RPMI7951 (cell line): ENCODE data around the gene ZDHHC18. TPM values are rescaled to one million over a fixed set of nuclear protein-coding genes. Genes with fewer than 3 reads are reported as not detected.
A peak's percentile ranks its signal among the peaks of the same experiment; 100 is the strongest.
"Not testable (repeated sequence)": the region's sequence is repeated elsewhere in the genome, so short reads cannot be mapped to it uniquely, and the experiment has no call there.

Source experiments
- DNase-seq: peaks from one replicate; pipeline ENCODE4 v3.0.0-alpha.2; 2012; ENCODE audit warnings: low read depth
- total RNA-seq: library from RNA; depleted of rRNA; stranded (reverse); fragments of >200 nt; shearing (Covaris generic); gene quantifications from 2 replicates; pipeline ENCODE4 v1.2.3, GENCODE V29; 2014

The ZDHHC18 gene
- total RNA-seq, 1 experiment from 2014 or later, result 20.8 TPM

DNA sequence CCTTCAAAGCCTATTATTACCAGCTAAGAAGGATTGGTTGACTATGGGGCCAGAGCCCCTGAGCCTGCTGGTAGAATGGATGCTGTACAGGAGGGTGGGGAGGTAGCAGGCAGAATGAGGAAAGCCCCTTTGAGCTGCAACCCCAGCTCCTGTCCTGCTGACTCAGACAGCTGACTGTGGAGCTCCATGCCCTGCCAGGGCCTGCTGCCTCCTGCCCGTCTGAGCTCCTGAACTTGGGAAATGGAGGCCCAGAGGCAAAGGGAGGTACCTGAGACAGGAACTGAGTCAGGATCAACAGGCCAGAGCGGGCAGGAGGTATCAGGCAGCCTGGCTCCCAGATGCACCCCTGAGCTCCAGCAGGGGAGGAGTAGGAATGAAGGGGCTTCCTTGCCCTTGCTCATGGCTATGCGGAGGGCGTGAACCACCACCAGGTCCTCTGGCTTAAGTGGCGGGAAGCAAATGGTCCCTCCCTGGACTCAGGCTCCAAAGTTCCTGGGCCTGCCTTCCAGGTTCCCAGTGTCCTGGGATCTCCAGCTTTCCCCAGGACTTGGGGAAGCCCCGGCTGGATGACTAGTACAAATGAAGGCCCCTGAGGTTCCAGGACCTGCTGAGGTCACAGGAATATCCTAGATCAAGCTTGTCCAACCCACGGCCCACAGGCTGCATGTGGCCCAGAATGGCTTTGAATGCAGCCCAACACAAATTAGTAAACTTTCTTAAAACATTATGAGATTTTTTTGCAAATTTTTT, 32.6 kb downstream of the ZDHHC18 start:
- DNase-seq, result no peak

DNA sequence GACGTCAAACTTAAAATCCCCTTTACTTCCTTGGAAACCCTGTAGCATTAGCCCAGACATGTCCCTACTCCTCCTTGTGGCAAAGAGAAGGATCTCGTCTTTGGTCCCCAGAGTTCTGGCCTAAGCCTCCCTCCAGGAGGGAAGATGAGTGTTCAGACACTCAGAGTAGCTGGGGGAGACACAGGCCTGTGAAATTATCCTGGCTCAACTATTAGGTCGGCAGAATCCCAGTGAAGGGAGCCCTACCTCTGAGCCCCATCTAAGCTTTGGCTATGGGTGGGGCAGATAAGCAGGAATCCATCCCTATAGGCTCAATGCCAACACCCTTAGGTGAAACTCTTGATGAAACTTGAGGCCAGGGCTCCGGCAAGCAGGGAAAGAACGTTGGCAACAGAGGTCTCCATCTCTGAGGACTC, 34.8 kb downstream of the ZDHHC18 start:
- peak; percentile 31 for DNase-seq

DNA sequence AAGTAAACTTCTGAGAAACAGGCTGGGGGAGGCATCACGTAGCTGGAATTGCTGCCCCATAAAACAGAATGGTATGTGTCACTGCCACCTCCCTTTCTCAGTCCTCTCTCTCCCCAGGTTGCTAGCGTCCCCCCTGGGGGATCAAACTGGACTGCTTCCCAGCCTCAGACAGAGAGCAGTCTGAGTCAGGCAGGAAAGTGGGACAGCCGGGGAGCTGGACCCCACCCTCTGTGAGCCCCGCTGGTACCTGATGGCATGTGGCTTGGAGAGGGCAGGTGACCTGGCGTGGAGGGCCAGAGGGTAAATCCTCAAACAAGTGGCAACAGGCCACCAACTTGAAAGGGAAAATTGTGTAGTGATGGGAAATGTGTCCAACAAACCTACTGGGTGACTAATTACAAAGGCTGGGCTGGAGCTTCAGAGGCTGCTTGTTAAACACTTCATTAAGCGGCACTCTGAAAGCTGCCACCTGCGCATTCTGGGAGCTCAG, 35.4 kb downstream of the ZDHHC18 start:
- DNase-seq, result no peak

GRCh38 chr1:26862781-26863684, 36.5 kb downstream of the ZDHHC18 start, which contains the start of gene SFN:
TSS of gene SFN (plus strand) at chr1:26863149. CDS start at chr1:26863213, 64 bp downstream.
- DNase-seq, result no peak

DNA sequence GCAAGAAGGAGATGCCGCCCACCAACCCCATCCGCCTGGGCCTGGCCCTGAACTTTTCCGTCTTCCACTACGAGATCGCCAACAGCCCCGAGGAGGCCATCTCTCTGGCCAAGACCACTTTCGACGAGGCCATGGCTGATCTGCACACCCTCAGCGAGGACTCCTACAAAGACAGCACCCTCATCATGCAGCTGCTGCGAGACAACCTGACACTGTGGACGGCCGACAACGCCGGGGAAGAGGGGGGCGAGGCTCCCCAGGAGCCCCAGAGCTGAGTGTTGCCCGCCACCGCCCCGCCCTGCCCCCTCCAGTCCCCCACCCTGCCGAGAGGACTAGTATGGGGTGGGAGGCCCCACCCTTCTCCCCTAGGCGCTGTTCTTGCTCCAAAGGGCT, 37.2 kb downstream of the ZDHHC18 start:
- no peak for DNase-seq

DNA sequence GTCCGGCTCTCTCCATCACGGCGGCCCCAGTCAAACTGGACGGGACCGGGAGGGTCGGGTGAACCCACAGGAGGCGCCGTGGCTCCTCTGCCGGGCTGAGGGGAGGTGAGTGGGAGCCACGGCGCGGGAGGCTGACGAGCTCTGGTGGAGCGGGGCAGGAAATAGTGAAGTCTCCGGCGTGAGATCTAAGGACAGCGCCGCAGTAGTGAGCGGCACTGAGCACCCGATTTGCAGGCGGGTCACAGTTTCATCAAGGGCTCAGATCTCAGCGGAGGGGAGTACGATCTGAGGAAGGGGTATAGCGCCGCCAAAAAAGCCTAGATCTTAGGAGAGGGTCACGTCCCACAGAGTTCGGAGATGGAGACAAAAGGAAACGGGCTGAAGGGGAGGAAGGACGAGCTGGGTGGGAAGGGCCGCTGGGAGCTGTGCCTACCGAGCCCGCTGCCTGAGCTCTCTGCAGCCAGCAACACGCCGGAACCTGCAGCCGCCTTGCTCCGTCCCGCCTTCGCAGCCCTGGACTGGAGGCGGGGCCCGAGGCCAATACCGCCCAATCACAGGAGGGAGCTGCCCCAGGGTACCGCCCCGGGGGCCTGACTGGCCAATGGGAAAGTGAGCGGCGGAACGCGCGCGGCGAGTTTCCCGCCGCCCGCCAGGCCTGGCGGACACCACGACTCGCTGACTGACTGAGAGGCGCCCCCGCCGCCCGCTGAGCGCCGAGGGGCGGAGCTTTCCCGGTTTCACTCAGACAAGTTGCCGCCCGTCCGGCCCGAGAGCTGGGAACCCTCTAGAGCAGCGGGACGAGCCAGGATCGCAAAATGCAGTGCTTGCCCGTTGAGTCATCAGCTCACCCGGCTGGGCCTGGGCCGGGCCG, 38.4 kb downstream of the ZDHHC18 start:
- DNase-seq, result peak; percentile 98

DNA sequence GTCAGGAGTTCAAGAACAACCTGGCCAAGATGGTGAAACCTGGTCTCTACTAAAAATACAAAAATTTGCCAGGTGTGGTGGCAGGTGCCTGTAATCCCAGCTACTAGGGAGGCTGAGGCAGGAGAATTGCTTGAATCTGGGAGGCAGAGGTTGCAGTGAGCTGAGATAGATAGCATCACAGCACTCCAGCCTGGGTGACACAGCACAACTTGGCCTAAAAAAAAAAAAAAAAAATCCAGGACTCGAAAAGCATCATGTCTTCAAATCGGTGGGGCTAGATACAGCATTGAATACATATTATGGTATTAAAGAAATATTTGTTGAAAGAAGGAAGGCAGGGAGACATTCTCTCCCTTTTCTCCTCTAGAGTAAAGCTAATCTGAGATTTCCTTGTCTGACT, 46.6 kb downstream of the ZDHHC18 start:
- DNase-seq, result not testable (repeated sequence)

DNA sequence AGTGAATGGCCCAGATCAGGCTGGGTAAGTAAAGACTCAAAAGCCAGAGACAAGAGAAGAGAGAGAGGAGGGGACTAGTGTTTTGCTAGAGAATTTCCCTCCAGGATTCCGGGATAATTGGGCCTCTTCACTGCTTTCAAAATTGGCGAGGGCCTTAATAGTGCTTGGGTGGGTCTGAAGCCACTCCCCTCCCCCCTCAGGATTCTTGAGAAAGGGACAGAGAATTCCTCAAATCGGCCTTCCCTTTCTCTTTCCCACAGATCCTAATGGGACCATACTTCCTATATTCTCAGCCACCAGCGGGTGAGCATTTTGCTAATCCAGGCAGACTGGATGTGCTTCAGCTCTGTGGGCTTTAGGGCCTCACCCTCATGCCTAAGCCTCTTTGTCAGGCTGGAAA, 48.4 kb downstream of the ZDHHC18 start:
- DNase-seq, result no peak

GRCh38 chr1:26877326-26877725, 50.8 kb downstream of the ZDHHC18 start:
- no peak for DNase-seq

DNA sequence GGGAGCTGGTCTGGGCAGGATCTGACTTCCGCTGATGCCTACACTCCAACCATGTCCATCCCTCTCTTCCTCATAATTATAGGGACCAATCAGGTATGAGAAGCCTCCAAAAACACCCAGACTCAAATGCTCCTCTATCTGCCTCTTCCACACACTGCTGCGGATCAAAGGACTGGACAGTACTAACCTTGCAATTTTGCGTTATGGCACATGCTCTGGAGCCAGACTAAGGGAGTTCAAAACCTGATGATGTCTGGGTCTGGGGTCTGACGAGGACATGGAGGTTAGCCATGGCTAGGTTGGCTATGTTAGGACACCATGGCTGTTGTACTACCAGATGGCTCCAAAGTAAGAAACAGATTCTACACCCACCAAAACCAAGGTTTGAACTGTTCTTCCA, 53.3 kb downstream of the ZDHHC18 start:
- no peak for DNase-seq

DNA sequence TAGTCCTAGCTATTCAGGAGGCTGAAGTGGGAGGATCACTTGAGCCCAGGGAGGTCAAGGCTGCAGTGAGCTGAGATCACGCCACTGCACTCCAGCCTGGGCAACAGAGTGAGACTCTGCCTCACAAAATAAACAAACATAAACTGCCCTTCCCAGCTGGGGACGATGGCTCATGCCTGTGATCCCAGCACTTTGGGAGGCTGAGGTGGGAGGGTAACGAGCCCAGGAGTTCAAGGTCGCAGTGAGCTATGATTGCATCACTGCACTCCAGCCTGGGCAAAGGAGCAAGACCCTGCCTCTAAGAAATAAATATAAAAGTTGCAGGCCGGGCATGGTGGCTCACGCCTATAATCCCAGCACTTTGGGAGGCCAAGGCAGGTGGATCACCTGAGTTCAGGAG, 55.1 kb downstream of the ZDHHC18 start:
- not testable (repeated sequence) for DNase-seq

- DNase-seq, result no peak
Observed at GRCh38 chr1:26882696-26883463, 56.4 kb downstream of the ZDHHC18 start.

DNA sequence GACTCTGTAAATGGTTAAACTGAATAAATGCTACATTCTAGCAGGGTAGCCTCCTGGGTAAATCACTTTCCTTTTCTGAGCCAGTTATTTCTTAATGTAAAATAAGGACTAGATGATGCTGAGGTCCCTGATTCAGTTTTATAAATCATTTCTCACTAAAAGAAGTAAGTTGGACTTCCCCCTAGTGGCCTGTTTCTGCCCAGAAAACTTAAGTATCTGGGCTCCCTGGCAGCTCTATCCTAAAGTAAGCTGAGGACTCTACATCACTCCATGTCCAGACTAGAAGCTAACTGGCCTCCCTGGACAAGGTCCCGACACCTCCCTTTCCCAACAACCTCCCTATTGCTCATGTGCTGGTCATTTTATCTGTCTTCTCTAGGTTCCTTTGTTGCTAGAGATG, 60.6 kb downstream of the ZDHHC18 start:
- peak; percentile 37 for DNase-seq

DNA sequence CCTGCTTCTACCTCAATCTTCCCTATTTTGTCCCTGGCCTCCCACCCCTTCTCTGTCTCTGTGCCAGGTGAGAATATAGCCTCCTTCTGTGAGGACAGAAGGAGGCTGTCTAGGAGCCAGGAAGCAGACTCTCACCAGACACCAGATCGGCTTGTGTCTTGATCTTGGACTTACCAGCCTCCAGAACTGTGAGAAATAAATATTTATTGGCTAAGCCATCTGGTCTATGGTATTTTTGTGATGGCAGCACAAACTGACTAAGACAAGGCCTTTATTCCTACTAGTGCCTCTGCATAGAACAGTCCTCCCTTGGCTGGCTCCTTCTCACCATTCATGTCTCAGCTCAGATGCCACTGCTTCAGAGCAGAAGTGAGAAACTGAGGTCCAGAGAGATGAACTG, 61.7 kb downstream of the ZDHHC18 start:
- no peak for DNase-seq

DNA sequence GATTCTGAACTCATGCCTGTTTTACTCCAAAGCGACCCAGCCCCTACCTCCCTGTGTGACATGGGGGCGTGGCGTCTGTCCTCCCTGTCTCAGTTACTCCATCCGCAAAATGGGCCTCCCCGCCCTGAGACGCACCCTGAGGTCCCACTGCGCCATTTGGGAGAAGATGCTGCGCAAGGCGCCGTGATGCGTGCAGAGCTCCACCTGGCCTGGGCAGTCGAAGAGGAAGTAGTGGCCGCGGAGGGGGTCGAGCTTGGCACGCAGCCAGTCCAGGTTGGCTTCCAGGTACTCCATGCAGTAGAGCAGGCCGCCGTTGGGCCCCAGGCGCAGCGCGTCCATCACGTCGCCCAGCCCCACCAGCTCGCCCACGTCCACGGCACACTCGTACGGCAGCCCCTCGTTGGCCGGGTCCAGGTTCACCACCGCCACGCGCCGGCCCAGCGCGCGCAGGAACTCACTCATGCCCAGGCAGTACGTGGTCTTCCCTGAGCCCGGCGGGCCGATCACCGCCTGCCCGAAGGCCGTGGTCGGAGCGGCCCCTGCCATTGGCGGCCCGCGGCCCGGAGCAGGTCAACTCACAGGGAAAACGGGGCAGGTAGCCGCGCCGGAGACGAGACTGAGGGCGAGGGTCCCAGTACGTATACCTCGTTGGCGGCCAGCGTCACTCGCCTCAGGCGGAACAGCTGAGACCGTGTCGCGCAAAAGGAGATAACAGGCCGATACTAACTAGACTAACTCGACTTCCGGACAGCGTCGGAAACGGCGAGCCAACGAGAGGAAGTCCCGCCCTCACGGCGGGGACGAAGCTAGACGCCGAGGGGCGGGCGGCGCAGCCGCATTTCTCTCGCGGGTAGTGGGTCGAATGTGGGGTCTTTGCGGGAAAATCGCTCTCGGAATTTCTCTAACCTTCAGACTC, 63.3 kb downstream of the ZDHHC18 start, which contains the start of gene GPN2:
Gene GPN2 (minus strand): TSS at position 733 of the 916 bp plus-strand sequence. CDS start 187 bp downstream, at position 546.
- peak; percentile 79 for DNase-seq

- DNase-seq, result no peak
Observed at GRCh38 chr1:26890467-26890796, 63.9 kb downstream of the ZDHHC18 start.

DNA sequence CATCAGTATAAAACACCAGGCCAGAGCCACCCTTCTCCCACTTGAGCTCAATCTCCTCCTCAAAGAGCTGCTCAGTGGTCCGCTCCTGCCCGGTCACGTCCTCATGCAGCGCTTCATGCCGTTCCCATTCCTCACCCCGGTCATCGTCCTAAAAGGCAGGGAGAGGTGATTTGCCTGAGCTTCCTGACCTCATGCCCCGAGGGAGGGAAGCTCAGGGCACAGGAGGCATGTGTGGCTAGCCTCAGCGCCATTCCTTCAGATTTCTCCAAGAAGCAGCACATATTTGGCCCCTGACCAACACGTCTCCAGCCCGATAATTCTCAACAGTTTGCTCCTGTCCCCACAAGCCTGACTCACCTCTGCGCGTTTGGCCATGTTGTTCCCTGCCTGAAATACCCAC, 67.8 kb downstream of the ZDHHC18 start:
- peak; percentile 85 for DNase-seq

GRCh38 chr1:26897351-26897750, 70.9 kb downstream of the ZDHHC18 start:
- DNase-seq, result no peak

DNA sequence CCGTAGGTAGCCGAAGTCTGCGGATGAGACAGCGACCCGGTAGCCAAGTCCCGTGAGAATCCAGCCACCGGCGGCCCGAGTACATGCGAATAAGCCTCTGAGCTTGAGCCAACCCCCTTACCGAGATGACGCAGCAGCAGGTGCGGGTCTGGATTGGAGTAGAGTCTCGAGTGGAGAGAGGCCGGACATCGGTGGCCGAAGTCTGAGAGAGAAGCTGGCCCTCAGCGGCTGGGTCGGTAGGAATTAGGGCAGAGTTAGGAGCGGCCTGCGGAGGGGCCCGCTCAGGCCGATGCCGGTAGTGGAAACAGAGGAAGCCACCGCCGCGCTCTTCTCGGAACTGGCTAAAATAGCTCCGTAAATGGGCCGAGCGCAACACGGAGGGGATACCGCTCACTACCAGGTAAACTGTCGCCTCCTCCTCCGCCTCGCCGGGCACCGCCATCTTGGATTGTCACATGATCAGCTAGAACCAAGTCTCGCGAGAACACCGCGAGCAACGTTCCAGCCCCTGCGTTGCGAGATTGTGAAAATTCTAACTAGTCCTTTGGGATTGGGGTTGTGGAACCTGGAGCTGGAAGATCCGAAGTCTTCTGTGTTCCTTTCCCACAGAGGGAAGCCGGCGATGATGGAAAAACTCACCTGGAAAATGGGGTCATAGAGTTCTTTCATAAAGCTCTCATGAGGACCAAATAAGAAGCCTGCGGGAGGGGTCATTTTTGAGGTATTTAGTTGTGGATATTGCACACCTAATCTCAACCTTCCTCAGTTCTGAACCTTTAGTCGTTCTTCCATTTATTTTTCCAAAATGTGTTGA, 73.7 kb downstream of the ZDHHC18 start, which contains the start of gene GPATCH3:
Gene GPATCH3 (minus strand): TSS at position 467 of the 814 bp plus-strand sequence. CDS start 25 bp downstream, at position 442.
- peak; percentile 92 for DNase-seq
